Keratinocyte (primary cell): ENCODE data around the gene SHQ1. TPM values are rescaled to one million over a fixed set of nuclear protein-coding genes. Genes with fewer than 3 reads are reported as not detected.

ENCODE experiments used
- DNase-seq: peaks from one replicate; pipeline ENCODE4 v3.0.0-alpha.2; 2011; ENCODE audit warnings: low read depth, missing footprints, low spot score
- FAIRE-seq: peaks from 2 replicates; lab custom pipeline; 2011; peaks lifted over from hg19 to GRCh38; lab: Jason Lieb, UNC
- H2AFZ ChIP-seq: 2 replicates; pipeline ENCODE4 v1.6.0; 2012; ENCODE audit warnings: low read length, control low read depth, inconsistent platforms; ENCODE audit not compliant: control insufficient read depth
- H3K27ac ChIP-seq: 2 replicates; pipeline ENCODE4 v1.5.1; 2011; ENCODE audit warnings: low read length; ENCODE audit not compliant: control insufficient read depth, insufficient read depth
- H3K27me3 ChIP-seq: 3 replicates; pipeline ENCODE4 v1.6.0; 2011; ENCODE audit warnings: low read length; ENCODE audit not compliant: control insufficient read depth, insufficient read depth; ENCODE audit errors: extremely low read depth
- H3K36me3 ChIP-seq, 2 experiments: 2 replicates in 1 of 2; 3 replicates in 1 of 2; pipeline ENCODE4 v1.5.1; 2011; ENCODE audit warnings: low read length in 2 of 2, mild to moderate bottlenecking in 1 of 2; ENCODE audit not compliant: control insufficient read depth in 2 of 2, insufficient read depth in 2 of 2; ENCODE audit errors: extremely low read depth in 1 of 2
- H3K4me1 ChIP-seq: 3 replicates; pipeline ENCODE4 v1.5.1; 2011; ENCODE audit warnings: low read length; ENCODE audit not compliant: control insufficient read depth, insufficient read depth; ENCODE audit errors: extremely low read depth
- H3K4me2 ChIP-seq: 3 replicates; pipeline ENCODE4 v1.6.0; 2011; ENCODE audit warnings: low read depth, low read length; ENCODE audit not compliant: control insufficient read depth, insufficient read depth; ENCODE audit errors: extremely low read depth
- H3K4me3 ChIP-seq, 3 experiments: fragments of 200-600 bp in 1 of 3; sonication (generic) in 1 of 3; 2 replicates in 2 of 3; 3 replicates in 1 of 3; pipeline ENCODE4 v1.5.1; 2011 to 2016; ENCODE audit warnings: low read length in 3 of 3, mild to moderate bottlenecking in 3 of 3, control low read depth in 2 of 3, inconsistent platforms in 1 of 3, low read depth in 1 of 3, mixed read lengths in 1 of 3, mixed run types in 1 of 3, moderate library complexity in 1 of 3; ENCODE audit not compliant: control insufficient read depth in 2 of 3, insufficient read depth in 2 of 3; ENCODE audit errors: extremely low read depth in 1 of 3
- H3K79me2 ChIP-seq: 2 replicates; pipeline ENCODE4 v1.6.0; 2012; ENCODE audit warnings: low read length; ENCODE audit not compliant: control insufficient read depth, insufficient read depth
- H3K9ac ChIP-seq: 3 replicates; pipeline ENCODE4 v1.6.0; 2011; ENCODE audit warnings: low read length; ENCODE audit not compliant: control insufficient read depth, insufficient read depth; ENCODE audit errors: extremely low read depth
- H3K9me1 ChIP-seq: 3 replicates; pipeline ENCODE4 v1.6.0; 2011; ENCODE audit warnings: low read length; ENCODE audit not compliant: control insufficient read depth, insufficient read depth; ENCODE audit errors: extremely low read depth
- H3K9me3 ChIP-seq: 2 replicates; pipeline ENCODE4 v1.5.1; 2012; ENCODE audit warnings: low read depth, low read length; ENCODE audit not compliant: control insufficient read depth
- H4K20me1 ChIP-seq: 3 replicates; pipeline ENCODE4 v1.6.0; 2011; ENCODE audit warnings: low read length; ENCODE audit not compliant: control insufficient read depth, insufficient read depth; ENCODE audit errors: extremely low read depth
- CTCF ChIP-seq, 3 experiments: IDR thresholded peaks in 1 of 3; conservative IDR thresholded peaks in 1 of 3; optimal IDR thresholded peaks in 1 of 3; 2 replicates in 2 of 3; 3 replicates in 1 of 3; pipeline versions ENCODE3 to v1.5.1; 2011; ENCODE audit warnings: low read length in 3 of 3, mild to moderate bottlenecking in 3 of 3, moderate library complexity in 2 of 3, control low read depth in 1 of 3, inconsistent platforms in 1 of 3; ENCODE audit not compliant: insufficient read depth in 2 of 3; ENCODE audit errors: extremely low read depth in 1 of 3
- EZH2 ChIP-seq: IDR thresholded peaks from one replicate; pipeline ENCODE4 v1.6.1; 2012; ENCODE audit warnings: inconsistent platforms, mild to moderate bottlenecking, low read length, moderate library complexity
- dilution Hi-C: fragments of 300-500 bp; cut with MboI; formaldehyde crosslinking; loops from one replicate; pipeline ENCODE4 v1.7.0; 2020; ENCODE audit warnings: low sequenced_read_pairs; ENCODE audit not compliant: extremely low pct_ligation_motif_present
- polyA plus RNA-seq, 5 experiments: library from polyadenylated mRNA; depleted of rRNA in 3 of 5; stranded (reverse) in 3 of 5; stranded (forward) in 1 of 5; unstranded in 1 of 5; fragments of >200 nt; gene quantifications; 1 replicate in 1 of 5; 2 replicates in 3 of 5; 3 replicates in 1 of 5; pipeline versions ENCODE4 v1.2.1 to v1.2.3, GENCODE V29; 2011 to 2012; ENCODE audit warnings: missing spikeins in 2 of 5, low read depth in 1 of 5, low replicate concordance in 1 of 5

The SHQ1 gene
- polyA plus RNA-seq, 1 donor (not counting 4 experiments of a cell fraction or from before 2014, with no cell fraction given) = 17.7 TPM

- no peak for TF ChIP-seq CTCF (optimal IDR thresholded peaks at IDR 0.05 in 1 of 3, IDR thresholded peaks at IDR 0.05 in 1 of 3, conservative IDR thresholded peaks at IDR 0.05 in 1 of 3; ENCODE audit: extremely low read depth in 1 of 3, insufficient read depth in 2 of 3, low read length in 3 of 3)
- TF ChIP-seq EZH2 = no peak
- Histone ChIP-seq H2AFZ (no peak overlapping the region), H3K9ac (no peak overlapping the region), H3K4me2 (no peak overlapping the region), H3K9me1 (no peaks in the 10 kb centered on the region), H3K36me3 (no peaks in the 10 kb centered on the region), H3K27ac (no peak overlapping the region), H3K4me1 (peaks cover 7% of the 10 kb centered on the region), H3K4me3 (no peak overlapping the region), H3K27me3 (no peaks in the 10 kb centered on the region), H3K9me3 (no peaks in the 10 kb centered on the region), H3K79me2 (no peaks in the 10 kb centered on the region), H4K20me1 (no peaks in the 10 kb centered on the region)
- dilution Hi-C loops = no loop called here
- no peak for FAIRE-seq
- no peak for DNase-seq
Observed at GRCh38 chr3:72756900-72757299, 91.3 kb downstream of the SHQ1 start.

GRCh38 chr3:72754582-72754981 is 93.7 kb downstream of the SHQ1 start:
- Histone ChIP-seq H3K9ac (no peak overlapping the region), H3K9me1 (no peaks in the 10 kb centered on the region), H3K36me3 (peaks cover 0 to 2% of the 10 kb centered on the region in 2 experiments), H3K9me3 (no peaks in the 10 kb centered on the region), H3K27ac (no peak overlapping the region), H3K4me2 (no peak overlapping the region), H3K79me2 (no peaks in the 10 kb centered on the region), H3K4me3 (no peak overlapping the region), H2AFZ (no peak overlapping the region), H3K27me3 (no peaks in the 10 kb centered on the region), H3K4me1 (peaks cover 7% of the 10 kb centered on the region), H4K20me1 (no peaks in the 10 kb centered on the region)
- TF ChIP-seq EZH2 (no peak), CTCF (optimal IDR thresholded peaks at IDR 0.05 in 1 of 3, IDR thresholded peaks at IDR 0.05 in 1 of 3, conservative IDR thresholded peaks at IDR 0.05 in 1 of 3; ENCODE audit: extremely low read depth in 1 of 3, insufficient read depth in 2 of 3, low read length in 3 of 3) (no peak)
- DNase-seq (peak; percentile 26), FAIRE-seq (peak; percentile 63)
- dilution Hi-C loops = no loop called here
